Measurements from ENCODE around the gene SFXN5.

SFXN5 gene

GRCh38 chr2:73033142-73033765 lies 38.3 kb downstream of the SFXN5 start:
- TF ChIP-seq POLR2AphosphoS5 (IDR thresholded peaks at IDR 0.05; ENCODE audit: low read depth, low read length) = no peak

- TF ChIP-seq TAF1 (IDR thresholded peaks at IDR 0.05; ENCODE audit: borderline replicate concordance, insufficient read depth, low read length) = no peak
- no peak for TF ChIP-seq SIN3A (IDR thresholded peaks at IDR 0.05; ENCODE audit: borderline replicate concordance, insufficient read depth, low read length)
- TF ChIP-seq POLR2AphosphoS5 (IDR thresholded peaks at IDR 0.05; ENCODE audit: low read depth, low read length) = no peak
- TF ChIP-seq REST (IDR thresholded peaks at IDR 0.05; ENCODE audit: insufficient read depth in 1 of 2, low read depth in 2 of 2, low read length in 2 of 2) = no peak
- TF ChIP-seq FOXP2 (optimal IDR thresholded peaks at IDR 0.05; ENCODE audit: borderline replicate concordance, extremely low read depth, extremely low read length, insufficient read depth) = no peak
These were observed 38.8 kb downstream of the SFXN5 start for GRCh38 chr2:73032702-73033097.

- TF ChIP-seq SIN3A (IDR thresholded peaks at IDR 0.05; ENCODE audit: borderline replicate concordance, insufficient read depth, low read length) (no peak), FOXP2 (optimal IDR thresholded peaks at IDR 0.05; ENCODE audit: borderline replicate concordance, extremely low read depth, extremely low read length, insufficient read depth) (no peak), TAF1 (IDR thresholded peaks at IDR 0.05; ENCODE audit: borderline replicate concordance, insufficient read depth, low read length) (no peak), REST (IDR thresholded peaks at IDR 0.05; ENCODE audit: insufficient read depth in 1 of 2, low read depth in 2 of 2, low read length in 2 of 2) (no peak), POLR2AphosphoS5 (IDR thresholded peaks at IDR 0.05; ENCODE audit: low read depth, low read length) (no peak)
These were observed 39.5 kb downstream of the SFXN5 start for GRCh38 chr2:73031725-73032701.

- no peak for TF ChIP-seq REST (IDR thresholded peaks at IDR 0.05; ENCODE audit: insufficient read depth in 1 of 2, low read depth in 2 of 2, low read length in 2 of 2)
- TF ChIP-seq POLR2AphosphoS5 (IDR thresholded peaks at IDR 0.05; ENCODE audit: low read depth, low read length) = no peak
- no peak for TF ChIP-seq FOXP2 (optimal IDR thresholded peaks at IDR 0.05; ENCODE audit: borderline replicate concordance, extremely low read depth, extremely low read length, insufficient read depth)
- no peak for TF ChIP-seq TAF1 (IDR thresholded peaks at IDR 0.05; ENCODE audit: borderline replicate concordance, insufficient read depth, low read length)
- no peak for TF ChIP-seq SIN3A (IDR thresholded peaks at IDR 0.05; ENCODE audit: borderline replicate concordance, insufficient read depth, low read length)
These were observed 40.3 kb downstream of the SFXN5 start for GRCh38 chr2:73031095-73031678.

- no peak for TF ChIP-seq TAF1 (IDR thresholded peaks at IDR 0.05; ENCODE audit: borderline replicate concordance, insufficient read depth, low read length)
- TF ChIP-seq FOXP2 (optimal IDR thresholded peaks at IDR 0.05; ENCODE audit: borderline replicate concordance, extremely low read depth, extremely low read length, insufficient read depth) = no peak
These were observed 42.7 kb downstream of the SFXN5 start for GRCh38 chr2:73028841-73029240.

All from PFSK-1 (cell line).